ENCODE data around the gene ZNF224. TPM values are rescaled to one million over a fixed set of nuclear protein-coding genes. Genes with fewer than 3 reads are reported as not detected.
A peak's percentile ranks its signal among the peaks of the same experiment; 100 is the strongest.

ZNF224 gene
- total RNA-seq, 1 donor from 2014 or later, result 11.8 TPM

DNA sequence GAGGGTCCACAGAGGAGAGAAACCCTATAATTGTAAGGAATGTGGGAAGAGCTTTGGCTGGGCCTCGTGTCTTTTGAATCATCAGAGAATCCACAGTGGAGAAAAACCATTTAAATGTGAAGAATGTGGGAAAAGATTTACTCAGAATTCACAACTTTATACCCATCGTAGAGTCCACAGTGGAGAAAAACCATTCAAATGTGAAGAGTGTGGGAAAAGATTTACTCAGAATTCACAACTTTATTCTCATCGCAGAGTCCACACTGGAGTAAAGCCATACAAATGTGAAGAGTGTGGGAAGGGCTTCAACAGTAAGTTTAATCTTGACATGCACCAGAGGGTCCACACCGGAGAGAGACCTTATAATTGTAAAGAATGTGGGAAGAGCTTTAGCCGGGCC lies 37.8 kb downstream of the ZNF224 start:
- no peak for DNase-seq (ENCODE audit: extremely low spot score in 2 of 2)
- peaks cover 27% of the 10 kb centered on the region for H3K9me3 ChIP-seq
- H3K27ac ChIP-seq, result no peak overlapping the region
- peaks cover 4 to 62% of the 10 kb centered on the region in 2 donors for H3K36me3 ChIP-seq
- H3K4me1 ChIP-seq, result no peaks in the 10 kb centered on the region
- H3K4me3 ChIP-seq, result no peak overlapping the region
- H3K27me3 ChIP-seq, result no peaks in the 10 kb centered on the region
- intact Hi-C loops (cut with DNase I), result no loop called here
- TF ChIP-seq POLR2AphosphoS5 (IDR thresholded peaks at IDR 0.05; ENCODE audit: insufficient read depth in 1 of 2, low read depth in 1 of 2), result no peak
- TF ChIP-seq CTCF (IDR thresholded peaks at IDR 0.05), result no peak
- no peak for TF ChIP-seq POLR2A (IDR thresholded peaks at IDR 0.05)

- intact Hi-C loops (cut with DNase I), result no loop called here
- Histone ChIP-seq H3K27ac (peak within 1 kb of the TSS; percentile 4), H3K27me3 (no peaks in the 10 kb centered on the region), H3K4me1 (peaks cover 9% of the 10 kb centered on the region), H3K36me3 (peaks cover 0 to 25% of the 10 kb centered on the region in 2 donors), H3K4me3 (peak within 1 kb of the TSS; percentile 69 to 95), H3K9me3 (no peaks in the 10 kb centered on the region)
- TF ChIP-seq POLR2A (IDR thresholded peaks at IDR 0.05) (no peak), CTCF (IDR thresholded peaks at IDR 0.05) (no peak), POLR2AphosphoS5 (IDR thresholded peaks at IDR 0.05; ENCODE audit: insufficient read depth in 1 of 2, low read depth in 1 of 2) (peak; percentile 48 to 79)
- no peak for DNase-seq (ENCODE audit: extremely low spot score in 2 of 2)
Observed at GRCh38 chr19:44141191-44142058, 47.3 kb downstream of the ZNF224 start, which contains the start of gene ZNF234. ZNF234 (plus strand) TSS chr19:44141554; CDS start chr19:44144633, 3,079 bp downstream.

GRCh38 chr19:44142059-44142433 lies 47.9 kb downstream of the ZNF224 start:
- H3K9me3 ChIP-seq, result no peaks in the 10 kb centered on the region
- peaks cover 0 to 28% of the 10 kb centered on the region in 2 donors for H3K36me3 ChIP-seq
- peak overlapping the region; percentile 69 to 95 for H3K4me3 ChIP-seq
- peaks cover 9% of the 10 kb centered on the region for H3K4me1 ChIP-seq
- no peak for DNase-seq (ENCODE audit: extremely low spot score in 2 of 2)
- no peaks in the 10 kb centered on the region for H3K27me3 ChIP-seq
- intact Hi-C loops (cut with DNase I), result no loop called here
- peak overlapping the region; percentile 4 for H3K27ac ChIP-seq
- TF ChIP-seq POLR2A (IDR thresholded peaks at IDR 0.05) (no peak), CTCF (IDR thresholded peaks at IDR 0.05) (no peak), POLR2AphosphoS5 (IDR thresholded peaks at IDR 0.05; ENCODE audit: insufficient read depth in 1 of 2, low read depth in 1 of 2) (no peak)

- DNase-seq (ENCODE audit: extremely low spot score in 2 of 2), result no peak
- intact Hi-C loops (cut with DNase I), result no loop called here
- no peak overlapping the region for H3K27ac ChIP-seq
- peaks cover 6% of the 10 kb centered on the region for H3K9me3 ChIP-seq
- TF ChIP-seq POLR2AphosphoS5 (IDR thresholded peaks at IDR 0.05; ENCODE audit: insufficient read depth in 1 of 2, low read depth in 1 of 2) (no peak), POLR2A (IDR thresholded peaks at IDR 0.05) (no peak), CTCF (IDR thresholded peaks at IDR 0.05) (no peak)
- H3K27me3 ChIP-seq, result no peaks in the 10 kb centered on the region
- no peak overlapping the region for H3K4me3 ChIP-seq
- peaks cover 11 to 94% of the 10 kb centered on the region in 2 donors for H3K36me3 ChIP-seq
- no peaks in the 10 kb centered on the region for H3K4me1 ChIP-seq
Observed at GRCh38 chr19:44149776-44150175, 55.6 kb downstream of the ZNF224 start.

GRCh38 chr19:44151491-44151890 lies 57.3 kb downstream of the ZNF224 start:
- H3K4me3 ChIP-seq, result no peak overlapping the region
- peaks cover 11 to 94% of the 10 kb centered on the region in 2 donors for H3K36me3 ChIP-seq
- TF ChIP-seq POLR2A (IDR thresholded peaks at IDR 0.05), result no peak
- no peaks in the 10 kb centered on the region for H3K27me3 ChIP-seq
- intact Hi-C loops (cut with DNase I), result no loop called here
- H3K27ac ChIP-seq, result no peak overlapping the region
- H3K9me3 ChIP-seq, result peaks cover 15% of the 10 kb centered on the region
- no peak for DNase-seq (ENCODE audit: extremely low spot score in 2 of 2)
- H3K4me1 ChIP-seq, result no peaks in the 10 kb centered on the region

All from vagina (tissue), 2 donors.